HepG2 (cell line): ENCODE results near the gene MYOM1. TPM values are rescaled to one million over a fixed set of nuclear protein-coding genes. Genes with fewer than 3 reads are reported as not detected.

ENCODE experiments used
- AKAP8 ChIP-seq: sonication (generic); formaldehyde crosslinking; IDR thresholded peaks from 2 replicates; pipeline ENCODE4 v1.5.1; 2020; ENCODE audit warnings: mild to moderate bottlenecking, missing genetic modification reagents
- ARID2 ChIP-seq: sonication (generic); formaldehyde crosslinking; IDR thresholded peaks from 2 replicates; pipeline ENCODE4 v1.8.1; 2022; ENCODE audit warnings: mild to moderate bottlenecking, missing genetic modification reagents, borderline replicate concordance
- ATF1 ChIP-seq: IDR thresholded peaks from 2 replicates; pipeline ENCODE4 v1.6.1; 2016; ENCODE audit warnings: mild to moderate bottlenecking, control low read depth
- CCDC6 ChIP-seq: sonication (generic); formaldehyde crosslinking; IDR thresholded peaks from 2 replicates; pipeline ENCODE4 v1.8.1; 2022; ENCODE audit warnings: mild to moderate bottlenecking, missing genetic modification reagents, moderate library complexity
- CEBPB ChIP-seq: IDR thresholded peaks from 2 replicates; pipeline ENCODE4 v1.6.1; 2011; ENCODE audit warnings: low read depth, low read length, improper control_type of control experiment, borderline replicate concordance
- GTF3A ChIP-seq: sonication (generic); formaldehyde crosslinking; conservative IDR thresholded peaks from 2 replicates; pipeline ENCODE4 v1.4.0; 2020; ENCODE audit warnings: mild to moderate bottlenecking, missing genetic modification reagents
- HOXA7 ChIP-seq: sonication (generic); formaldehyde crosslinking; IDR thresholded peaks from 2 replicates; pipeline ENCODE4 v1.8.1; 2022; ENCODE audit warnings: mild to moderate bottlenecking, missing genetic modification reagents, moderate library complexity
- KDM1A ChIP-seq: IDR thresholded peaks from 2 replicates; pipeline ENCODE4 v1.6.1; 2016; ENCODE audit warnings: missing compliant biosample characterization
- MIXL1 ChIP-seq: IDR thresholded peaks from 2 replicates; pipeline ENCODE4 v1.6.1; 2016
- MTF2 ChIP-seq: sonication (generic); formaldehyde crosslinking; IDR thresholded peaks from 2 replicates; pipeline ENCODE4 v1.5.0; 2020; ENCODE audit warnings: missing genetic modification reagents, borderline replicate concordance
- NFE2L2 ChIP-seq: fragments of 150-350 bp; IDR thresholded peaks from 2 replicates; pipeline ENCODE4 v1.6.1; 2014; ENCODE audit warnings: low read length
- NFYB ChIP-seq: sonication (generic); formaldehyde crosslinking; IDR thresholded peaks from 2 replicates; pipeline ENCODE4 v1.4.0; 2020; ENCODE audit warnings: missing genetic modification reagents
- NPAS2 ChIP-seq: sonication (generic); formaldehyde crosslinking; IDR thresholded peaks from 2 replicates; pipeline ENCODE4 v1.8.0; 2022; ENCODE audit warnings: mild to moderate bottlenecking, missing genetic modification reagents, borderline replicate concordance
- SP140L ChIP-seq: sonication (generic); formaldehyde crosslinking; IDR thresholded peaks from 2 replicates; pipeline ENCODE4 v1.4.0; 2020; ENCODE audit warnings: missing genetic modification reagents, borderline replicate concordance
- TRIM24 ChIP-seq: sonication (generic); formaldehyde crosslinking; IDR thresholded peaks from 2 replicates; pipeline ENCODE4 v1.8.0; 2022; ENCODE audit warnings: mild to moderate bottlenecking, missing genetic modification reagents
- ZFP36L2 ChIP-seq: sonication (generic); formaldehyde crosslinking; IDR thresholded peaks from 2 replicates; pipeline ENCODE4 v1.4.0; 2020; ENCODE audit warnings: missing genetic modification reagents
- ZKSCAN8 ChIP-seq: IDR thresholded peaks from 2 replicates; pipeline ENCODE4 v1.6.1; 2016; ENCODE audit warnings: borderline replicate concordance, missing genetic modification reagents, missing compliant biosample characterization
- ZNF160 ChIP-seq: sonication (generic); formaldehyde crosslinking; IDR thresholded peaks from 2 replicates; pipeline ENCODE4 v1.8.0; 2022; ENCODE audit warnings: mild to moderate bottlenecking, inconsistent platforms, missing genetic modification reagents
- ZNF354B ChIP-seq: sonication (generic); formaldehyde crosslinking; IDR thresholded peaks from 2 replicates; pipeline ENCODE4 v1.8.0; 2022; ENCODE audit warnings: mild to moderate bottlenecking, missing genetic modification reagents
- ZNF562 ChIP-seq: sonication (generic); formaldehyde crosslinking; IDR thresholded peaks from 2 replicates; pipeline ENCODE4 v1.8.0; 2022; ENCODE audit warnings: missing genetic modification reagents, borderline replicate concordance
- ZSCAN12 ChIP-seq: sonication (generic); formaldehyde crosslinking; IDR thresholded peaks from 2 replicates; pipeline ENCODE4 v1.9.0; 2021; ENCODE audit warnings: mild to moderate bottlenecking, missing genetic modification reagents
- ZSCAN25 ChIP-seq: sonication (generic); formaldehyde crosslinking; IDR thresholded peaks from 2 replicates; pipeline ENCODE4 v1.8.0; 2022; ENCODE audit warnings: mild to moderate bottlenecking, missing genetic modification reagents
- ZSCAN9 ChIP-seq: IDR thresholded peaks from 2 replicates; pipeline ENCODE4 v1.6.1; 2016; ENCODE audit warnings: borderline replicate concordance
- polyA plus RNA-seq, 8 experiments: library from polyadenylated mRNA; depleted of rRNA in 3 of 8; stranded (reverse) in 7 of 8; unstranded in 1 of 8; fragments of >200 nt; fragmentation: Illumina TruSeq in 4 of 8; extraction: Trizol in 4 of 8; gene quantifications; 2 replicates each; pipeline versions ENCODE4 v1.2.1 to v1.2.3, GENCODE V29; 2011 to 2016; ENCODE audit warnings: low read depth in 4 of 8, missing spikeins in 1 of 8, mixed read lengths in 1 of 8; ENCODE audit not compliant: insufficient read depth in 1 of 8
- total RNA-seq, 5 experiments: library from RNA; depleted of rRNA; stranded (reverse); fragments of >200 nt; fragmentation: Illumina TruSeq; extraction: Trizol; gene quantifications; 2 replicates each; pipeline ENCODE4 v1.2.3, GENCODE V29; 2016; ENCODE audit warnings: low read depth in 1 of 5
- TF ChIP-seq, protein P1 (sequence below): conservative IDR thresholded peaks from 2 replicates; pipeline ENCODE4 v1.6.1; 2018; ENCODE audit warnings: missing genetic modification reagents
- TF ChIP-seq, protein P2 (sequence below): sonication (generic); formaldehyde crosslinking; IDR thresholded peaks from 2 replicates; pipeline ENCODE4 v1.8.1; 2023; ENCODE audit warnings: mild to moderate bottlenecking, moderate library complexity, missing genetic modification reagents
- TF ChIP-seq, protein P3 (sequence below): sonication (generic); formaldehyde crosslinking; conservative IDR thresholded peaks from 2 replicates; pipeline ENCODE4 v1.8.0; 2022; ENCODE audit warnings: low read depth, missing genetic modification reagents
- TF ChIP-seq, protein P4 (sequence below): sonication (generic); formaldehyde crosslinking; IDR thresholded peaks from 2 replicates; pipeline ENCODE4 v1.4.0; 2020; ENCODE audit warnings: missing genetic modification reagents, borderline replicate concordance

MYOM1 gene
- total and polyA plus RNA-seq, 2 of the 13 experiments (the other 11 are each of a cell fraction or from before 2014, with no cell fraction given): 0.46 to 0.98 TPM

DNA sequence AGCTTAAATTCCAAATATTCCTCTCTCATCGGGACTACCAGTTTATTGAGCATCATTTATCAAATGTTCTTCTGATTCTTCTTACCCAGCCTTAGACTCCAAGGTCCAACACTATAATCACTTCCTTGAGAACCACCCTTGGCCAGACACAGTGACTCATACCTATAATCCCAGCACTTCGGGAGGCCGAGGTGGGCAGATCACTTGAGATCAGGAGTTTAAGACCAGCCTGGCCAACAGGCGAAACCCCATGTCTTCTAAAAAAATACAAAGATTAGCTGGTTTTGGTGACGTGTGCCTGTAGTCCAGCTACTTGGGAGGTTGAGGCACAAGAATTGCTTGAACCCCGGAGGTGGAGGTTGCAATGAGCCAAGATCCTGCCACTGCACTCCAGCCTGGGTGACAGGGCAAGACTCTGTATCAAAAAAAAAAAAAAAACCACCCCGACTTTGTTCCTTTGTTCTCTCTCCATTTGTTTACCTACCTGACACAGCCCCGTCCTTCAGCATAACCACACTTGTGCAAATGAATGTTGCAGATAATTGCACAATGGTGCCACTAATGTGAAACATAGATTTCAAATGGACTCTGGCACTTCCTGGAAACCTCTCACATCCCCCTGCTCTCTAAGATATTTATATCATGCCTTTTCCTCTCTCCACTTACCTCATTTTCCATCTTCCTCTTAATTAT lies 167.9 kb downstream of the MYOM1 start (continued):
- TF ChIP-seq NPAS2: no peak
- TF ChIP-seq, protein P1, sequence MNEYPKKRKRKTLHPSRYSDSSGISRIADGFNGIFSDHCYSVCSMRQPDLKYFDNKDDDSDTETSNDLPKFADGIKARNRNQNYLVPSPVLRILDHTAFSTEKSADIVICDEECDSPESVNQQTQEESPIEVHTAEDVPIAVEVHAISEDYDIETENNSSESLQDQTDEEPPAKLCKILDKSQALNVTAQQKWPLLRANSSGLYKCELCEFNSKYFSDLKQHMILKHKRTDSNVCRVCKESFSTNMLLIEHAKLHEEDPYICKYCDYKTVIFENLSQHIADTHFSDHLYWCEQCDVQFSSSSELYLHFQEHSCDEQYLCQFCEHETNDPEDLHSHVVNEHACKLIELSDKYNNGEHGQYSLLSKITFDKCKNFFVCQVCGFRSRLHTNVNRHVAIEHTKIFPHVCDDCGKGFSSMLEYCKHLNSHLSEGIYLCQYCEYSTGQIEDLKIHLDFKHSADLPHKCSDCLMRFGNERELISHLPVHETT (CRISPR knock-in tag): 0 out of 2 replicates have a peak, but pooled peaks have one; percentile 60
- no peak for TF ChIP-seq ZNF354B (CRISPR knock-in tag)
- no peak for TF ChIP-seq NFE2L2
- peak; percentile 92 for TF ChIP-seq MIXL1 (CRISPR knock-in tag)
- TF ChIP-seq, protein P2, sequence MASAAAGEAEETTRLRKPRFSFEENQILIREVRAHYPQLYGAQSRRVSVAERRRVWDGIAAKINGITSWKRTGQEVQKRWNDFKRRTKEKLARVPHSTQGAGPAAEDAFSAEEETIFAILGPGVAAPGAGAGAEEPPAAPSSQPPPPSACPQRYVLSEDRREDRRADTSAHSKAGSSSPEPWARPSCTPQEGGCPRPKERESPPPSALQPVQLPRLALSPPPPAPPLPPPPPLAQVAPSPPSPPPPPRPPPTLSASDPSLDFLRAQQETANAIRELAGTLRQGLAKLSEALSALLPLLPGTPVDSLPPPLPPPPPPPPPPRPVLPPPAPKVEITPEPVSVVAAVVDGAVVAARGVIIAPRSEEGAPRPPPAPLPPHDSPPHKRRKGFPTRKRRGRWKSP: peak; percentile 57; the same call in 1 of the 2 replicates
- peak; percentile 52; the same call in 1 of the 2 replicates for TF ChIP-seq TRIM24 (CRISPR knock-in tag)
- TF ChIP-seq ZSCAN25 (CRISPR knock-in tag): no peak
- no peak for TF ChIP-seq ZNF160 (CRISPR knock-in tag)
- TF ChIP-seq NFYB (CRISPR knock-in tag): no peak
- TF ChIP-seq ZSCAN12 (CRISPR knock-in tag): no peak
- TF ChIP-seq ATF1: peak; percentile 71; the same call in 1 of the 2 replicates
- TF ChIP-seq ZKSCAN8 (CRISPR knock-in tag): peak; percentile 86
- TF ChIP-seq ZNF562: no peak
- TF ChIP-seq, protein P3, sequence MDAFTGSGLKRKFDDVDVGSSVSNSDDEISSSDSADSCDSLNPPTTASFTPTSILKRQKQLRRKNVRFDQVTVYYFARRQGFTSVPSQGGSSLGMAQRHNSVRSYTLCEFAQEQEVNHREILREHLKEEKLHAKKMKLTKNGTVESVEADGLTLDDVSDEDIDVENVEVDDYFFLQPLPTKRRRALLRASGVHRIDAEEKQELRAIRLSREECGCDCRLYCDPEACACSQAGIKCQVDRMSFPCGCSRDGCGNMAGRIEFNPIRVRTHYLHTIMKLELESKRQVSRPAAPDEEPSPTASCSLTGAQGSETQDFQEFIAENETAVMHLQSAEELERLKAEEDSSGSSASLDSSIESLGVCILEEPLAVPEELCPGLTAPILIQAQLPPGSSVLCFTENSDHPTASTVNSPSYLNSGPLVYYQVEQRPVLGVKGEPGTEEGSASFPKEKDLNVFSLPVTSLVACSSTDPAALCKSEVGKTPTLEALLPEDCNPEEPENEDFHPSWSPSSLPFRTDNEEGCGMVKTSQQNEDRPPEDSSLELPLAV (CRISPR knock-in tag): no peak
- no peak for TF ChIP-seq SP140L (CRISPR knock-in tag)
- TF ChIP-seq GTF3A (CRISPR knock-in tag): no peak
- TF ChIP-seq CCDC6 (CRISPR knock-in tag): peak; percentile 54; the same call in 1 of the 2 replicates
- no peak for TF ChIP-seq MTF2 (CRISPR knock-in tag)
- peak; percentile 63; the same call in 1 of the 2 replicates for TF ChIP-seq ARID2 (CRISPR knock-in tag)
- TF ChIP-seq HOXA7 (CRISPR knock-in tag): no peak
- 0 out of 2 replicates have a peak, but pooled peaks have one; percentile 71 for TF ChIP-seq ZSCAN9 (CRISPR knock-in tag)
- no peak for TF ChIP-seq ZFP36L2
- peak; percentile 99 for TF ChIP-seq CEBPB
- TF ChIP-seq, protein P4, sequence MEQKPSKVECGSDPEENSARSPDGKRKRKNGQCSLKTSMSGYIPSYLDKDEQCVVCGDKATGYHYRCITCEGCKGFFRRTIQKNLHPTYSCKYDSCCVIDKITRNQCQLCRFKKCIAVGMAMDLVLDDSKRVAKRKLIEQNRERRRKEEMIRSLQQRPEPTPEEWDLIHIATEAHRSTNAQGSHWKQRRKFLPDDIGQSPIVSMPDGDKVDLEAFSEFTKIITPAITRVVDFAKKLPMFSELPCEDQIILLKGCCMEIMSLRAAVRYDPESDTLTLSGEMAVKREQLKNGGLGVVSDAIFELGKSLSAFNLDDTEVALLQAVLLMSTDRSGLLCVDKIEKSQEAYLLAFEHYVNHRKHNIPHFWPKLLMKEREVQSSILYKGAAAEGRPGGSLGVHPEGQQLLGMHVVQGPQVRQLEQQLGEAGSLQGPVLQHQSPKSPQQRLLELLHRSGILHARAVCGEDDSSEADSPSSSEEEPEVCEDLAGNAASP (CRISPR knock-in tag): peak; percentile 94
- no peak for TF ChIP-seq AKAP8
- TF ChIP-seq KDM1A (CRISPR knock-in tag): peak; percentile 88
